Neuronal stem cell (in vitro differentiated cells): ENCODE measurements around the gene SLC39A11.

Experiments used
- DNase-seq: peaks from one replicate; pipeline ENCODE4 v3.0.0-alpha.2; 2013; ENCODE audit warnings: low spot score
- H2AFZ ChIP-seq: one replicate; pipeline ENCODE4 v1.6.1; 2013; ENCODE audit warnings: mild to moderate bottlenecking, low read length, inconsistent platforms
- H2AK5ac ChIP-seq: 2 replicates; pipeline ENCODE4 v1.6.1; 2013; ENCODE audit warnings: low read depth, mild to moderate bottlenecking, inconsistent platforms, low read length, moderate library complexity, mixed read lengths
- H2BK120ac ChIP-seq: 2 replicates; pipeline ENCODE4 v1.6.1; 2013; ENCODE audit warnings: low read depth, mild to moderate bottlenecking, inconsistent platforms, low read length, moderate library complexity, mixed read lengths
- H2BK12ac ChIP-seq: one replicate; pipeline ENCODE4 v1.6.1; 2013; ENCODE audit warnings: low read length, inconsistent platforms
- H2BK15ac ChIP-seq: 2 replicates; pipeline ENCODE4 v1.6.1; 2013; ENCODE audit warnings: mild to moderate bottlenecking, low read length, inconsistent platforms, mixed read lengths
- H2BK5ac ChIP-seq: one replicate; pipeline ENCODE4 v1.6.1; 2013; ENCODE audit warnings: inconsistent platforms, mild to moderate bottlenecking, low read length, moderate library complexity
- H3K14ac ChIP-seq: one replicate; pipeline ENCODE4 v1.6.1; 2013; ENCODE audit warnings: low read length, inconsistent platforms
- H3K18ac ChIP-seq: 2 replicates; pipeline ENCODE4 v1.6.1; 2013; ENCODE audit warnings: low read length, inconsistent platforms
- H3K23ac ChIP-seq: 2 replicates; pipeline ENCODE4 v1.6.1; 2013; ENCODE audit warnings: low read depth, mild to moderate bottlenecking, mixed read lengths, low read length, inconsistent platforms; ENCODE audit not compliant: poor library complexity
- H3K27ac ChIP-seq: replicated peaks from 3 replicates; pipeline ENCODE4 v1.5.1; 2013; ENCODE audit warnings: low read length, inconsistent platforms
- H3K27me3 ChIP-seq, 3 experiments: 2 replicates each; pipeline ENCODE4 v1.6.1; 2013; ENCODE audit warnings: low read length in 3 of 3, mild to moderate bottlenecking in 2 of 3, inconsistent platforms in 1 of 3, low read depth in 1 of 3, mixed read lengths in 1 of 3, moderate library complexity in 1 of 3; ENCODE audit not compliant: control insufficient read depth in 3 of 3, insufficient read depth in 3 of 3
- H3K36me3 ChIP-seq, 2 donors: replicated peaks in 1 of 2; 2 replicates each; pipeline ENCODE4 v1.6.1; 2013; ENCODE audit warnings: low read length in 2 of 2; ENCODE audit not compliant: control insufficient read depth in 2 of 2, insufficient read depth in 2 of 2
- H3K4ac ChIP-seq: 2 replicates; pipeline ENCODE4 v1.6.1; 2013; ENCODE audit warnings: inconsistent platforms, mild to moderate bottlenecking, low read length, moderate library complexity
- H3K4me1 ChIP-seq, 2 donors: 1 replicate in 1 of 2; 2 replicates in 1 of 2; pipeline ENCODE4 v1.6.1; 2013; ENCODE audit warnings: low read length in 2 of 2, low read depth in 1 of 2; ENCODE audit not compliant: control insufficient read depth in 2 of 2, insufficient read depth in 1 of 2
- H3K4me2 ChIP-seq: one replicate; pipeline ENCODE4 v1.6.1; 2013; ENCODE audit warnings: mild to moderate bottlenecking, low read length, inconsistent platforms; ENCODE audit not compliant: insufficient read depth, poor library complexity, severe bottlenecking
- H3K4me3 ChIP-seq, 2 donors: 2 replicates each; pipeline ENCODE4 v1.5.1; 2013; ENCODE audit warnings: low read length in 2 of 2, mild to moderate bottlenecking in 2 of 2, inconsistent platforms in 1 of 2, moderate library complexity in 1 of 2
- H3K79me1 ChIP-seq: one replicate; pipeline ENCODE4 v1.6.1; 2013; ENCODE audit warnings: low read depth, mild to moderate bottlenecking, inconsistent platforms, low read length, moderate library complexity
- H3K9ac ChIP-seq: one replicate; pipeline ENCODE4 v1.6.1; 2013; ENCODE audit warnings: mild to moderate bottlenecking, low read depth, low read length, inconsistent platforms; ENCODE audit not compliant: poor library complexity
- H3K9me3 ChIP-seq, 2 donors: replicated peaks in 1 of 2; 2 replicates each; pipeline versions ENCODE3 to v1.6.1; 2013; ENCODE audit warnings: low read length in 2 of 2, mild to moderate bottlenecking in 2 of 2, inconsistent platforms in 1 of 2, low read depth in 1 of 2, mixed read lengths in 1 of 2, moderate library complexity in 1 of 2; ENCODE audit not compliant: control insufficient read depth in 2 of 2, insufficient read depth in 1 of 2
- H4K8ac ChIP-seq: one replicate; pipeline ENCODE4 v1.6.1; 2013; ENCODE audit warnings: low read depth, mild to moderate bottlenecking, inconsistent platforms, low read length, moderate library complexity
- H4K91ac ChIP-seq: one replicate; pipeline ENCODE4 v1.6.1; 2013; ENCODE audit warnings: low read length, low read depth, mild to moderate bottlenecking, inconsistent platforms; ENCODE audit not compliant: poor library complexity
- WGBS, 2 donors: extraction: QIAGEN DNeasy Blood & Tissue Kit; methylation state at CpG; one replicate each; pipeline ENCODE4 v1.1.7; 2013; ENCODE audit warnings: missing lambda C conversion rate in 2 of 2, mixed read lengths in 1 of 2; ENCODE audit not compliant: insufficient read length in 2 of 2, insufficient replicate concordance in 1 of 2; ENCODE audit errors: extremely low coverage in 2 of 2; 5-methylcytosine and 5-hydroxymethylcytosine counted together

Gene SLC39A11

DNA sequence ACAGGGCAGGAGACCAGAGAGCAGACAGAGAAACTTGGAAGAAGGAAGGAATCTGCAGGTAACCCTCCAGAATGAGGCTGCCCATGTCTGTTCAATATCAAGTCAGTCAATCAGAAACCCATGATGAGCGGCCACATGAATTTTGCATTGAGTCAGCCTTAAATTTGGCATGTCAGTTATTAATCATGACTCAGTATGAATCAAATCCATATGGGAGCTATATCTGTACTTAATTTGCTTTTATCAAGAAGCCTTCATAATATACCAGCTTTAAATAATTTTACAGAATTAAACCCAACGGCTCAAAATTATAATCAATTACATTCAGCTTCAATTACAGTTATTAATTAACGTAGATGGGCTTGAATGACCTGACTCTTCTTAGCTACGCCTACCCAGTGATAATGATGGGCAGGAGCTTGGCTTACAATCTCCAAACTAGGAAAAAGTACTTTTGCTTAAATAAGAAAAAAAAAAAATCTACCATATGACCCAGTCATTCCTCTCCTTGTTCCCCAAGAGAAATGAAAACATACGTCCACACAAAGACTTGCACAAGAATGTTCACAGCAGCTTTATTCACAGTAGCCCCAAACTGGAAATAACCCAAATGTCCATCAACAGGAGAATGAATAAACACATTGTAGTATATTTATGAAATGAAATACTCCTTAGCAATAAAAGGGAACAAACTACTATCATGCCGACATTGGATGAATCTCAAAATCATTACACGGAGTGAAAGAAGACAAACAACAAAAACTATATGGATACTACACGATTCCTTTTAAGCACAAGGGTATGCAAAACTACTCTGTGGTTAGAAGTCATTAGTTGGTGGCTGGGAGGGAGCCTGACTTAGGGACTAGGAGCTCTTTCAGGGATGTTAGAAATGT is 48.6 kb downstream of the SLC39A11 start:
- no peaks in the 10 kb centered on the region for H3K79me1 ChIP-seq
- H3K36me3 ChIP-seq: no peaks in the 10 kb centered on the region
- H3K18ac ChIP-seq: no peak overlapping the region
- H2BK5ac ChIP-seq: no peak overlapping the region
- no peak overlapping the region for H3K4ac ChIP-seq
- no peak overlapping the region for H3K4me3 ChIP-seq
- no peak overlapping the region for H3K9ac ChIP-seq
- no peak overlapping the region for H2AFZ ChIP-seq
- H3K23ac ChIP-seq: no peak overlapping the region
- H4K91ac ChIP-seq: no peak overlapping the region
- H2BK12ac ChIP-seq: no peak overlapping the region
- no peak overlapping the region for H3K14ac ChIP-seq
- H2BK15ac ChIP-seq: no peak overlapping the region
- H3K9me3 ChIP-seq: no peaks in the 10 kb centered on the region
- H2AK5ac ChIP-seq: no peak overlapping the region
- no CpG with 5 or more reads among the region's 8 CpGs for WGBS, 2 donors
- H3K27ac ChIP-seq: no peak overlapping the region
- H4K8ac ChIP-seq: no peak overlapping the region
- no peaks in the 10 kb centered on the region for H3K4me1 ChIP-seq
- DNase-seq: no peak
- H3K27me3 ChIP-seq: no peaks in the 10 kb centered on the region
- no peak overlapping the region for H2BK120ac ChIP-seq
- no peak overlapping the region for H3K4me2 ChIP-seq

DNA sequence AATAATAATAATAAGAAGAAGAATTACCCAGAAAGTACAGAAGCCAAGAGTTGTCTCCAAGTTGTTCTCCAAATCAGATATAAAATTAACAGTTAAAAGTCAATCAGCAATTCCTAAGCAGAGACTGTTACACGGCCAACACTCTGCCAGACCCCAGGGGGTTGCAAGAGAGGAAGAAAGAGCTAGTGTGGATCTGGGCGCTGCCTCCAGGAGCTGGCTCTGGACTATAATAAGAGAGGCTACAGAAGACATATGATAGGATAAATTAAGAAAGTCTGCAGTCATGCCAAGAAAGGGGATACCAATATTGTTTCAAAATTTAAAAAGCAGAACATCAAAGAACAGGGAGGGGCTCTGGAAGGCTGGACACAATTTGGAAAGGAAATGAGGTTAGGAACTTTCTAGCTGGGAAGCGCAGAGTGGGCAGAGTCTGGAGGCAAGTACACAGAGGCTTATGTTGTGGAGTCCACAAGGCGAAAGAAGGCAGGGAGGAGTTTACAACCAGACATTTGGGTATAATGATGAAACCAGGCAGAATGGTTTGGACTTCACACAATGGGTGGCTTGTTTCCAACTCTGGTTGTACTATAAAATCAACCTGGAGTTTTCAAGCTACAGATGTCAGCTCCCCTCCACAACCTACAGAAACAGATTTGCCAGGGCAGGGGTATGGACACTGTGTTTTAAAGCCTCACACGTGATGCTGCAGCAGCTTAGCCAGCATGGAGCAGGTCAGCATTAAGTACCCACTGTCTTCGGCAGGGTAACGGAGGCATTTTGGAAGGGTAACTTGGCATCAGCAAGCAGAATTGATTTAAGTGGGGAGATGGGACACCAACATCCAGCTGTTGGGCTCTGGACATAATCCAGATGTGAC is 49.4 kb downstream of the SLC39A11 start:
- DNase-seq: no peak
- no peaks in the 10 kb centered on the region for H3K79me1 ChIP-seq
- no peak overlapping the region for H2AK5ac ChIP-seq
- H3K27me3 ChIP-seq: no peaks in the 10 kb centered on the region
- H3K36me3 ChIP-seq: no peaks in the 10 kb centered on the region
- no peak overlapping the region for H4K8ac ChIP-seq
- H3K18ac ChIP-seq: no peak overlapping the region
- H2AFZ ChIP-seq: no peak overlapping the region
- no peak overlapping the region for H2BK5ac ChIP-seq
- H3K4me1 ChIP-seq: no peaks in the 10 kb centered on the region
- no peak overlapping the region for H3K9ac ChIP-seq
- H3K14ac ChIP-seq: no peak overlapping the region
- no peak overlapping the region for H2BK15ac ChIP-seq
- H3K27ac ChIP-seq: no peak overlapping the region
- WGBS, 2 donors: no CpG with 5 or more reads among the region's 7 CpGs
- no peak overlapping the region for H2BK120ac ChIP-seq
- H3K4me2 ChIP-seq: no peak overlapping the region
- H3K4ac ChIP-seq: no peak overlapping the region
- H3K23ac ChIP-seq: no peak overlapping the region
- H3K9me3 ChIP-seq: no peaks in the 10 kb centered on the region
- H2BK12ac ChIP-seq: no peak overlapping the region
- no peak overlapping the region for H4K91ac ChIP-seq
- no peak overlapping the region for H3K4me3 ChIP-seq

DNA sequence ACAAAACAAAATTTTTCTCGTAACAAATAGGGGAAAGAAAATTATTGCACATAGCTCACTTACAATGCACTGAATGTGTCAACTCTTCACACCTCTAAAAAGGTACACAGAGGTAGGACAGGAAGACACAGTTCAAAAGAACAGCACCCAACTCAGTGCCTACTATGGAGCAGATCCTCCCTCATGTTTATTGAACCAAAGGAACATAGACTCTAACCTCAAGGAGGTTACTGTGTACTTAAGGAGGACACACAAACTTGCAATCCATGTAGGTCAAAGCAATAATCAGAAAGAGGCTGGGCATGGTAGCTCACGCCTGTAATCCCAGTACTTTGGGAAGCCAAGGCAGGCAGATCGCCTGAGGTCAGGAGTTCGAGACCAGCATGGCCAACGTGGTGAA is 50.3 kb downstream of the SLC39A11 start:
- Histone ChIP-seq H2BK15ac (no peak overlapping the region), H3K27ac (no peak overlapping the region), H4K91ac (no peak overlapping the region), H3K79me1 (no peaks in the 10 kb centered on the region), H3K9ac (no peak overlapping the region), H3K18ac (no peak overlapping the region), H2BK12ac (no peak overlapping the region), H3K36me3 (no peaks in the 10 kb centered on the region), H3K23ac (no peak overlapping the region), H3K27me3 (no peaks in the 10 kb centered on the region), H3K4me2 (no peak overlapping the region), H3K4me3 (no peak overlapping the region), H3K14ac (no peak overlapping the region), H3K4me1 (no peaks in the 10 kb centered on the region), H2AFZ (no peak overlapping the region), H3K9me3 (no peaks in the 10 kb centered on the region), H2AK5ac (no peak overlapping the region), H4K8ac (no peak overlapping the region), H2BK120ac (no peak overlapping the region), H3K4ac (no peak overlapping the region), H2BK5ac (no peak overlapping the region)
- no CpG with 5 or more reads among the region's 5 CpGs for WGBS, 2 donors
- DNase-seq: no peak

DNA sequence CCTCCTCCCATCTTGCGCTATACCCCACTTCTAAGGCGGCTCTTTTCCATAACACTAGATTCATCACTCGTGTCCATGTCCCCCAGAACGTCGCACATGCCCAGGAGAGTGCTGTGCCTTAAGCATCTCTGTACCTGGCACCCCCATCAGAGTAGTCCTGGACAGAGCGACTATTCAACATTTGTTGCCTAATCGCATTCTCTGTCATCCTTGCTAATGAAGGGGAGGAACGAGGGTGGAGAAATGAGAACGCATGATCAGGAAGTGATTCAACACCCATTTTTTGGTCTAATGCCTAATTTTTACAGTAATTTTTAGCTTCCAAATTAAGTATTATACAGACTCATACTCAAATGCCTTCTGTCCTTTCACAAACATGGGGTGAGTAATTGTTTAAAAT is 53.2 kb downstream of the SLC39A11 start:
- Histone ChIP-seq H3K27ac (no peak overlapping the region), H4K91ac (no peak overlapping the region), H2BK12ac (no peak overlapping the region), H3K18ac (no peak overlapping the region), H3K4me3 (no peak overlapping the region), H3K23ac (no peak overlapping the region), H3K14ac (no peak overlapping the region), H3K4ac (no peak overlapping the region), H3K79me1 (no peaks in the 10 kb centered on the region), H4K8ac (no peak overlapping the region), H2AK5ac (no peak overlapping the region), H3K9ac (no peak overlapping the region), H3K4me2 (no peak overlapping the region), H2BK120ac (no peak overlapping the region), H2BK15ac (no peak overlapping the region), H2BK5ac (no peak overlapping the region), H3K27me3 (no peaks in the 10 kb centered on the region), H3K4me1 (no peaks in the 10 kb centered on the region), H2AFZ (no peak overlapping the region), H3K9me3 (no peaks in the 10 kb centered on the region), H3K36me3 (no peaks in the 10 kb centered on the region)
- no CpG with 5 or more reads among the region's 9 CpGs for WGBS, 2 donors
- no peak for DNase-seq
